Neutrophil (primary cell): ENCODE results near the gene BICDL1.

Experiments used
- H3K27ac ChIP-seq: fragments of 200-600 bp; sonication (generic); 2 replicates; pipeline ENCODE4 v1.5.1; 2016; ENCODE audit warnings: mild to moderate bottlenecking, moderate library complexity
- H3K27me3 ChIP-seq: fragments of 200-600 bp; sonication (generic); 2 replicates; pipeline ENCODE4 v1.6.0; 2016; ENCODE audit warnings: mild to moderate bottlenecking
- H3K36me3 ChIP-seq: fragments of 200-600 bp; sonication (generic); 2 replicates; pipeline ENCODE4 v1.5.1; 2017
- H3K4me1 ChIP-seq, 2 experiments: fragments of 200-600 bp in 1 of 2; sonication (generic) in 1 of 2; 1 replicate in 1 of 2; 2 replicates in 1 of 2; pipeline versions ENCODE4 v1.5.1 to v1.6.1; 2013 to 2016; ENCODE audit warnings: low read depth in 1 of 2, low read length in 1 of 2, mild to moderate bottlenecking in 1 of 2, moderate library complexity in 1 of 2; ENCODE audit not compliant: control insufficient read depth in 1 of 2, insufficient read depth in 1 of 2
- H3K4me3 ChIP-seq, 2 experiments: fragments of 200-600 bp in 1 of 2; sonication (generic) in 1 of 2; 1 replicate in 1 of 2; 2 replicates in 1 of 2; pipeline ENCODE4 v1.5.1; 2013 to 2016; ENCODE audit warnings: low read depth in 1 of 2, low read length in 1 of 2, mild to moderate bottlenecking in 1 of 2, moderate library complexity in 1 of 2
- H3K9me3 ChIP-seq: fragments of 200-600 bp; sonication (generic); 2 replicates; pipeline ENCODE4 v1.5.1; 2016
- CTCF ChIP-seq: fragments of 200-600 bp; sonication (generic); IDR thresholded peaks from 2 replicates; pipeline ENCODE4 v1.5.1; 2016; ENCODE audit warnings: antibody characterized with exemption

The BICDL1 gene

GRCh38 chr12:120019197-120019596, 30.2 kb downstream of the BICDL1 start:
- TF ChIP-seq CTCF: no peak
- H3K27ac ChIP-seq: no peak overlapping the region
- H3K4me3 ChIP-seq: no peak overlapping the region
- H3K27me3 ChIP-seq: peaks cover 6% of the 10 kb centered on the region
- H3K9me3 ChIP-seq: no peaks in the 10 kb centered on the region
- H3K36me3 ChIP-seq: no peaks in the 10 kb centered on the region
- no peaks in the 10 kb centered on the region for H3K4me1 ChIP-seq

DNA sequence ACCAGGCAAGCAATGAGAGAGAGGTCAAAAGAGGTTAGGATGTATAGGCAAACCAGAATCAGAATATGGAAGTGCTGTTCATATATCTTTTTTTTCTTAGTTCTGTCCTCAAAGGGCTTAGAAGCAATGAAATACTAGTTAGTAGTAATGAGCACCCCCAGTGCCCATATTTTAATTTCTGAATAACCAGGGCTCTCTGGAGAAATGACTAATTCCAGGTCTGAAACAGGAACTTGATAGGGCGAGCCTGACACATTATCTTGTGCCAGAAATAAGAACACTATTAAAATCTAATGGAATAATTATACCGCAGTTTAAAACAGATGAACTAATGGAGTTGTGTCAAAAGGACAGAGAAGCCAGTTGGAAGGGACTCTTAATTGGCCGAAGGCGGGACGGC, 30.9 kb downstream of the BICDL1 start:
- H3K4me1 ChIP-seq: no peaks in the 10 kb centered on the region

GRCh38 chr12:120024193-120024592, 35.2 kb downstream of the BICDL1 start:
- no peak for TF ChIP-seq CTCF
- Histone ChIP-seq H3K4me1 (no peaks in the 10 kb centered on the region), H3K9me3 (no peaks in the 10 kb centered on the region), H3K36me3 (no peaks in the 10 kb centered on the region), H3K4me3 (no peak overlapping the region), H3K27me3 (no peaks in the 10 kb centered on the region), H3K27ac (no peak overlapping the region)

More for the DNA sequence above, 30.9 kb downstream of the BICDL1 start:
- Histone ChIP-seq H3K27ac (no peak overlapping the region), H3K9me3 (no peaks in the 10 kb centered on the region), H3K27me3 (peaks cover 6% of the 10 kb centered on the region), H3K36me3 (no peaks in the 10 kb centered on the region), H3K4me3 (no peak overlapping the region)
- TF ChIP-seq CTCF: no peak

GRCh38 chr12:120025640-120026039, 36.6 kb downstream of the BICDL1 start:
- Histone ChIP-seq H3K27me3 (peaks cover under 1% of the 10 kb centered on the region), H3K4me3 (no peak overlapping the region), H3K9me3 (no peaks in the 10 kb centered on the region), H3K36me3 (no peaks in the 10 kb centered on the region), H3K27ac (no peak overlapping the region), H3K4me1 (no peaks in the 10 kb centered on the region)
- no peak for TF ChIP-seq CTCF

- Histone ChIP-seq H3K4me3 (no peak overlapping the region), H3K36me3 (no peaks in the 10 kb centered on the region), H3K27me3 (peaks cover 35% of the 10 kb centered on the region), H3K9me3 (no peaks in the 10 kb centered on the region), H3K27ac (no peak overlapping the region), H3K4me1 (no peaks in the 10 kb centered on the region)
- TF ChIP-seq CTCF: no peak
Observed at GRCh38 chr12:120032242-120032641, 43.2 kb downstream of the BICDL1 start.

GRCh38 chr12:120037851-120038250, 48.8 kb downstream of the BICDL1 start:
- H3K27ac ChIP-seq: no peak overlapping the region
- no peak for TF ChIP-seq CTCF

More at GRCh38 chr12:120037851-120038250, 48.8 kb downstream of the BICDL1 start:
- H3K27me3 ChIP-seq: peaks cover 42% of the 10 kb centered on the region
- H3K4me3 ChIP-seq: no peak overlapping the region
- H3K36me3 ChIP-seq: no peaks in the 10 kb centered on the region
- H3K9me3 ChIP-seq: no peaks in the 10 kb centered on the region
- H3K4me1 ChIP-seq: no peaks in the 10 kb centered on the region
